ENCODE measurements around the gene AMIGO3. TPM values are rescaled to one million over a fixed set of nuclear protein-coding genes. Genes with fewer than 3 reads are reported as not detected.

AMIGO3 gene
- total RNA-seq, 3 donors from 2014 or later = not detected

DNA sequence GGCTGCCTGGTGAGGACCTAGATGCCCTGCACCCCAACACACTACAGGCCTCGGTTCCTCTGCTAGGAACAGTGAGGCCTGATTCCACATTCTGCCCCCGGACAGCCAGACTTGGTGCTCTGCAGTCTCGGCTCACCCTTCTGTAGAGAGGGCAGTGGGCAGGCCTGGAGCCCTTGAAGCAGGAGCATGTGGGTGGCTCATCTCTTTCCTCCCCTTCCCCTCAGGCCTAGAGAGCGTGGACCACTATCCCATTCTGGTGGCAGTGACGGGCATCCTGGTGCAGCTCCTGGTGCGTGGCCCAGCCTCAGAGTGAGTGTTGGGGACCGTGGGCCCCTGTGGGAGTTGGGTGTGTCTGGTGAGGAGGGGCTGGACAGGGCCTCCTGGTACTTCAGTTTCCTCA is 3.3 kb downstream of the AMIGO3 start:
- Histone ChIP-seq H3K36me3 (ENCODE audit: low read depth) (no peaks in the 10 kb centered on the region), H3K9me3 (no peaks in the 10 kb centered on the region), H3K4me3 (no peak overlapping the region), H3K4me1 (ENCODE audit: low read depth) (peaks cover 19% of the 10 kb centered on the region)
- ATAC-seq = no peak
- TF ChIP-seq, protein P1, sequence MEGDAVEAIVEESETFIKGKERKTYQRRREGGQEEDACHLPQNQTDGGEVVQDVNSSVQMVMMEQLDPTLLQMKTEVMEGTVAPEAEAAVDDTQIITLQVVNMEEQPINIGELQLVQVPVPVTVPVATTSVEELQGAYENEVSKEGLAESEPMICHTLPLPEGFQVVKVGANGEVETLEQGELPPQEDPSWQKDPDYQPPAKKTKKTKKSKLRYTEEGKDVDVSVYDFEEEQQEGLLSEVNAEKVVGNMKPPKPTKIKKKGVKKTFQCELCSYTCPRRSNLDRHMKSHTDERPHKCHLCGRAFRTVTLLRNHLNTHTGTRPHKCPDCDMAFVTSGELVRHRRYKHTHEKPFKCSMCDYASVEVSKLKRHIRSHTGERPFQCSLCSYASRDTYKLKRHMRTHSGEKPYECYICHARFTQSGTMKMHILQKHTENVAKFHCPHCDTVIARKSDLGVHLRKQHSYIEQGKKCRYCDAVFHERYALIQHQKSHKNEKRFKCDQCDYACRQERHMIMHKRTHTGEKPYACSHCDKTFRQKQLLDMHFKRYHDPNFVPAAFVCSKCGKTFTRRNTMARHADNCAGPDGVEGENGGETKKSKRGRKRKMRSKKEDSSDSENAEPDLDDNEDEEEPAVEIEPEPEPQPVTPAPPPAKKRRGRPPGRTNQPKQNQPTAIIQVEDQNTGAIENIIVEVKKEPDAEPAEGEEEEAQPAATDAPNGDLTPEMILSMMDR (IDR thresholded peaks at IDR 0.05) = no peak
- no peak for DNase-seq
- intact Hi-C loops (cut with DNase I, micrococcal nuclease) = no loop called here

- TF ChIP-seq, protein P1 (IDR thresholded peaks at IDR 0.05) = no peak
- ATAC-seq (no peak), DNase-seq (no peak)
- H3K36me3 ChIP-seq (ENCODE audit: low read depth) = no peaks in the 10 kb centered on the region
- intact Hi-C loops (cut with DNase I, micrococcal nuclease) = no loop called here
- H3K9me3 ChIP-seq = no peaks in the 10 kb centered on the region
- no peak overlapping the region for H3K4me3 ChIP-seq
- peaks cover 19% of the 10 kb centered on the region for H3K4me1 ChIP-seq (ENCODE audit: low read depth)
Measured at GRCh38 chr3:49715611-49716121, 3.8 kb downstream of the AMIGO3 start.

DNA sequence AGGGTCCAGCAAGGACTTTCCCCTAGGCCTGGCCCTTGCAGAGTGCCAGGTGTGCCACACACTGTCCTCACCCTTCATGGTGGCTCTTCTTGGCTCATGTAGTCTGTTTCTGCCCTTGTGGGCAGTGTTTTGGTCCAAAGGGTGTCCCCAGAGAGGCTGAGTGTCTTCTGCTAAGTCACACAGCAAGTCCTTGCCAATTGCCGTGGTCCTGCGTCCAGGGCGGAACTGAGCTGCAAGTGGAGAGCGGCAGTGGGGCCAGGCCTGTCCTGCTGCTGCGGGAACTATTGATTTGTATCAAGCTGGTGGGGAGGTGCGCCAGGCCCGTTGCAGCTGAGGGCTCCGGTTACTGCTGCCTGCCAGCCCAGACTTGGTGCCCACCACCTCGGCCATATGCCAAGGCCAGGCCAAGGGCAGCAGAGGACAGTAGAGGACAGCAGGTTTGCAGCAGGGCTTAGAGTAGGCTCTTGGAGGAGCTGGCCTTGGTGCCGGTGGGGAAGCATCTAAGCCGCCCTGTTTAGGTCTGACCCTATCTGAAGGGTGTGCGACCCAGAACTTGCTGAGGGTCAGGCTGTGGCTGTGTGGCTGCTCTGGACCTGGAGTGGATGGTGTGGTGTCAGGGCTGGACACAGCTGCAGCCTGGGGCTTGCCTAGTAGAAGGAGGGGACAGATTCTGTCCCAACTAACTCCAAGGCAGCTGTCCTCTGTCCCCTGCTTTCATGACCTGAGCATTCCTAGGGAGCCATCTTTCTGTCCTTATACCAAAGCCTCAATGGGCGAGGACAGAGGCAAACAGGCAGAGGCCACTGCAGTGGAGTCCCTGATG is 4.5 kb downstream of the AMIGO3 start:
- ATAC-seq = no peak
- no peaks in the 10 kb centered on the region for H3K36me3 ChIP-seq (ENCODE audit: low read depth)
- intact Hi-C loops (cut with DNase I, micrococcal nuclease) = no loop called here

GRCh38 chr3:49713336-49714105 is 6.0 kb downstream of the AMIGO3 start:
- Histone ChIP-seq H3K9me3 (no peaks in the 10 kb centered on the region), H3K4me3 (no peak overlapping the region), H3K36me3 (ENCODE audit: low read depth) (no peaks in the 10 kb centered on the region), H3K4me1 (ENCODE audit: low read depth) (peaks cover 4% of the 10 kb centered on the region)
- intact Hi-C loops (cut with DNase I, micrococcal nuclease) = no loop called here
- no peak for ATAC-seq
- TF ChIP-seq, protein P1 (IDR thresholded peaks at IDR 0.05) = no peak
- no peak for DNase-seq

More for the DNA sequence above, 4.5 kb downstream of the AMIGO3 start:
- DNase-seq = no peak
- peaks cover 15% of the 10 kb centered on the region for H3K4me1 ChIP-seq (ENCODE audit: low read depth)
- TF ChIP-seq, protein P1 (IDR thresholded peaks at IDR 0.05) = no peak
- H3K9me3 ChIP-seq = no peaks in the 10 kb centered on the region
- H3K4me3 ChIP-seq = no peak overlapping the region

GRCh38 chr3:49712631-49713317 is 6.7 kb downstream of the AMIGO3 start:
- no peaks in the 10 kb centered on the region for H3K36me3 ChIP-seq (ENCODE audit: low read depth)
- no peaks in the 10 kb centered on the region for H3K4me1 ChIP-seq (ENCODE audit: low read depth)
- TF ChIP-seq, protein P1 (IDR thresholded peaks at IDR 0.05) = no peak
- no peak overlapping the region for H3K4me3 ChIP-seq
- no peak for DNase-seq
- ATAC-seq = no peak
- intact Hi-C loops (cut with DNase I, micrococcal nuclease) = no loop called here
- H3K9me3 ChIP-seq = no peaks in the 10 kb centered on the region

All from mucosa of descending colon (tissue), 3 donors.